ENCODE measurements around the gene CELF4.

The CELF4 gene

GRCh38 chr18:37567061-37567993 lies 1.7 kb upstream of the CELF4 start:
- Histone ChIP-seq H3K27ac (no peak overlapping the region), H3K4me3 (peak overlapping the region; percentile 88)
- no peak for DNase-seq (ENCODE audit: low spot score)
- TF ChIP-seq, protein P1, sequence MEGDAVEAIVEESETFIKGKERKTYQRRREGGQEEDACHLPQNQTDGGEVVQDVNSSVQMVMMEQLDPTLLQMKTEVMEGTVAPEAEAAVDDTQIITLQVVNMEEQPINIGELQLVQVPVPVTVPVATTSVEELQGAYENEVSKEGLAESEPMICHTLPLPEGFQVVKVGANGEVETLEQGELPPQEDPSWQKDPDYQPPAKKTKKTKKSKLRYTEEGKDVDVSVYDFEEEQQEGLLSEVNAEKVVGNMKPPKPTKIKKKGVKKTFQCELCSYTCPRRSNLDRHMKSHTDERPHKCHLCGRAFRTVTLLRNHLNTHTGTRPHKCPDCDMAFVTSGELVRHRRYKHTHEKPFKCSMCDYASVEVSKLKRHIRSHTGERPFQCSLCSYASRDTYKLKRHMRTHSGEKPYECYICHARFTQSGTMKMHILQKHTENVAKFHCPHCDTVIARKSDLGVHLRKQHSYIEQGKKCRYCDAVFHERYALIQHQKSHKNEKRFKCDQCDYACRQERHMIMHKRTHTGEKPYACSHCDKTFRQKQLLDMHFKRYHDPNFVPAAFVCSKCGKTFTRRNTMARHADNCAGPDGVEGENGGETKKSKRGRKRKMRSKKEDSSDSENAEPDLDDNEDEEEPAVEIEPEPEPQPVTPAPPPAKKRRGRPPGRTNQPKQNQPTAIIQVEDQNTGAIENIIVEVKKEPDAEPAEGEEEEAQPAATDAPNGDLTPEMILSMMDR (IDR thresholded peaks at IDR 0.05), result no peak

DNA sequence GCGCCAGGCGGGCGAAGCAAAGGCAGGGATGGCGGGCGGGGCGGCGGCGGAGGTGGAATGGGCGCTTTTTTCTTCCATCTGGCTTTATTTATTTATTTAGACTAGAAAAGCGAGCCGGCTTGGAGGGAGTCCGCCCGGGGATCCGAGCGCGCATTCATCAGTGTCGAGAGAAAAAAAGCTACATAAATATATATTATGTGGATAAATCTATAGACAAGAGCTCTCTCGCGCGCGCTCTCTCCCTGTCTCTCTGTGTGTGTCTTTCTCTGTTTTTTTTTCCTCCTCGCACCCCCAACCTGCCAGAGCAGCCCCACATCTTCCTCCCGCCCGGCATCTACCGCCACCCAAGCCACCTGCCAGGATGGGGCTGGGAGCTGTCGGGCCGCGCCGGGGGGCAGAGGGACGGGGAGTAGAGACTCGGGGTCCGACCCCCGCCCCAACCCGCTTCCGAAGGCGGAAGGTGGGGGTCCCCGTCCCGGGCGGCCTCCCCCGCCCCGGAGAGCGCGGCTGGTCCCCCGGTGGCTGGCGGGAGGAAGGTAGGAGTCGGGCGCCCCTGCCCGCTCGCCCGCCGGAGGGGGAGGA lies 972 bp upstream of the CELF4 start:
- peak overlapping the region; percentile 88 for H3K4me3 ChIP-seq
- TF ChIP-seq, protein P1 (IDR thresholded peaks at IDR 0.05), result no peak
- no peak for DNase-seq (ENCODE audit: low spot score)
- no peak overlapping the region for H3K27ac ChIP-seq

DNA sequence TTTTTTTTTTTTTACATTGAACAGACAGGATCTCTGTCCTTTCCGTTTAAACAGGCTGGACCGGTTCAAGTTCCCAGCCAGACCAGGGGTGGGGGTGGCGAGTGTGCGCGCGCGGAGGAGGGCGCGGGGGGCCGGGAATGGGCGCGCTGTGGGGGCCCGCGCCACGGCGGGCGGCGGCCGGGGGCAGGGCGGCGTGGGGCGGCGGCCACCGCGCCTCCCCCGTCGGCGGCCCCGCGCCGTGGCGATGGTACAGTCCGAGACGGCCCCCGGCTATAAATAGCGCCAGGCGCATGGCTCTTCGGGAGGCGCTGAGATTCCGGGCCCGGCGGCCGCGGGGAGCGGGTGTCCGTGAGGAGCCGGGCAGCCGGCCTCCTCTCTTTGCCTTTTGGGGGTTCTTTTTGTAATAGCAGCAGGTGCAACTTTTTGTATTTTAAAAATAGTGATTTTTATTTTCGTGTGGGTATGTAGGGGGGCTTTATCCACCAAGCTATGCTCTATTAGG lies 430 bp upstream of the CELF4 start:
- Histone ChIP-seq H3K4me3 (peak overlapping the region; percentile 88), H3K27ac (peak overlapping the region in 1 of 2 donors; percentile 48)
- no peak for DNase-seq (ENCODE audit: low spot score)
- TF ChIP-seq, protein P1 (IDR thresholded peaks at IDR 0.05), result no peak

DNA sequence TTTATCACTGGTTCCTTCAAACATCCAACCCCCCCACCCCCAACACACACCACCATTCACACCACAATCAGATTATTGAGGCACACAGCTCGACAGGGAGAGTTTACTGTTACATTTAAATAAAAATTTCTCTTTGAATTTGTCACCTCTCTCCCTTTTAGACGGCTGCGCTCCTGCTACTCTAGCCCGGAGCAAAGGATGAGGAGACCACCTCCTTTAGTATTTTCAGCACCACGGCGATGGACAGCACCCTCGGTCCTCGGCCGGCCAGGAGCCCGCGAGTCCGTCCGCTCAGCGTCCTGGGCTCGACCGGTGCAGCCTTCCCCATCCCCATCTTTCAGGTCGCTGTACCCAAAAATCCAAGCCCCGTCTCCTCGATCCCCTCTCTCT lies 892 bp downstream of the CELF4 start:
- no peak overlapping the region for H3K27ac ChIP-seq
- no peak for DNase-seq (ENCODE audit: low spot score)
- TF ChIP-seq, protein P1 (IDR thresholded peaks at IDR 0.05), result no peak
- H3K4me3 ChIP-seq, result peak overlapping the region; percentile 88

DNA sequence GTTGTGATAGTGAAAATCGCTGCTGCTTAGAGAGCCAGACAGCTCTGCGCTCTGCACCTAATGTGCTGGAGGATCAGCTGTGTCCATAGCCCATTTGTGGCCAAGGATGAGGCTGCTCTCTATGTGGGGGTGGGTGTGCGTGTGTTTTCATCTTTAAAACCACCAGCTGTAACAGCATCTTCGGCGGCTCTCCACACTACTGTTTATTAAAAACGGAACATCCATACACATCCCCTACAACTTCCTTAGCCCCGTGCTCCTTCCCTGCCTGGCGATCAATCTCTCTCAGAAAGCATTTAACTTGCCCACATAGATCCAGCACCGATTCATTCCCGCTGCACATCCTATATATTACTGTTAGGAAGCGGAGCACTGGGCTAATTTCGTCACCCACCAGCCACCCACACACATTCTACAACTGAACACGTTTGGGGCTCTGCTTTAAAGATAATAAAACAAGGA lies 1.6 kb downstream of the CELF4 start:
- no peak for DNase-seq (ENCODE audit: low spot score)
- H3K4me3 ChIP-seq, result no peak overlapping the region
- H3K27ac ChIP-seq, result no peak overlapping the region
- TF ChIP-seq, protein P1 (IDR thresholded peaks at IDR 0.05), result no peak

GRCh38 chr18:37561986-37562385 lies 3.6 kb downstream of the CELF4 start:
- DNase-seq (ENCODE audit: low spot score), result no peak
- TF ChIP-seq, protein P1 (IDR thresholded peaks at IDR 0.05), result no peak
- no peak overlapping the region for H3K4me3 ChIP-seq
- H3K27ac ChIP-seq, result no peak overlapping the region

Data from coronary artery (tissue), 2 donors.